Tibial nerve (tissue), 4 donors: ENCODE measurements around the gene PDLIM5.

Experiments
- EP300 ChIP-seq, 2 donors: sonication (generic); formaldehyde crosslinking; IDR thresholded peaks; one replicate each; pipeline ENCODE4 v1.6.1; 2017; ENCODE audit warnings: antibody characterized with exemption in 2 of 2, mild to moderate bottlenecking in 1 of 2
- POLR2A ChIP-seq, 2 donors: fragments of 450-650 bp; IDR thresholded peaks; one replicate each; pipeline ENCODE4 v1.6.1; 2017; ENCODE audit warnings: antibody characterized with exemption in 2 of 2, mild to moderate bottlenecking in 2 of 2, moderate library complexity in 2 of 2
- TF ChIP-seq, protein P1 (sequence below), 5 experiments: fragments of 200-600 bp in 3 of 5; fragments of 450-650 bp in 2 of 5; sonication (generic) in 3 of 5; IDR thresholded peaks; one replicate each; pipeline ENCODE4 v1.5.1; 2016 to 2019; ENCODE audit warnings: antibody characterized with exemption in 5 of 5, mild to moderate bottlenecking in 3 of 5, moderate library complexity in 2 of 5

DNA sequence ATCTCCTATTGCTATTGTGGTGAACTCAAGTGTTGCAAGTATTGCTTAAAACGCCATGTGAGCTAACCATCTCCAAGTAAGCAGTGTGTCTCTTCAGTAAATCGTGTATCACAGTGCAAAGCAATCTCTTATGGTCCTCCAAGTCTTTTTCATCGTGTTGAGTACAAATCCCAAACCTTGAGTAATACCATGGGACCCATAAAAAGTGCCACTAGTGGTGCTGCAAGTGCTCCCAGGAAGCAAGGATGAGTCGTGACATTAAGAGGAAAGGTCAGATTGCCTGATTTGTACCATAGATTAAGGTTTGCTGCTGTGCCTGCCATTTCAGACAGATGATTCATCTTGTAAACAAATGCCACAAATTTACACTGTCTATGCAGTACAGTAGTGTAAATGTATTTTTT lies 239.1 kb downstream of the PDLIM5 start:
- TF ChIP-seq EP300 (IDR thresholded peaks at IDR 0.05) (no peak), POLR2A (IDR thresholded peaks at IDR 0.05) (no peak)
- TF ChIP-seq, protein P1, sequence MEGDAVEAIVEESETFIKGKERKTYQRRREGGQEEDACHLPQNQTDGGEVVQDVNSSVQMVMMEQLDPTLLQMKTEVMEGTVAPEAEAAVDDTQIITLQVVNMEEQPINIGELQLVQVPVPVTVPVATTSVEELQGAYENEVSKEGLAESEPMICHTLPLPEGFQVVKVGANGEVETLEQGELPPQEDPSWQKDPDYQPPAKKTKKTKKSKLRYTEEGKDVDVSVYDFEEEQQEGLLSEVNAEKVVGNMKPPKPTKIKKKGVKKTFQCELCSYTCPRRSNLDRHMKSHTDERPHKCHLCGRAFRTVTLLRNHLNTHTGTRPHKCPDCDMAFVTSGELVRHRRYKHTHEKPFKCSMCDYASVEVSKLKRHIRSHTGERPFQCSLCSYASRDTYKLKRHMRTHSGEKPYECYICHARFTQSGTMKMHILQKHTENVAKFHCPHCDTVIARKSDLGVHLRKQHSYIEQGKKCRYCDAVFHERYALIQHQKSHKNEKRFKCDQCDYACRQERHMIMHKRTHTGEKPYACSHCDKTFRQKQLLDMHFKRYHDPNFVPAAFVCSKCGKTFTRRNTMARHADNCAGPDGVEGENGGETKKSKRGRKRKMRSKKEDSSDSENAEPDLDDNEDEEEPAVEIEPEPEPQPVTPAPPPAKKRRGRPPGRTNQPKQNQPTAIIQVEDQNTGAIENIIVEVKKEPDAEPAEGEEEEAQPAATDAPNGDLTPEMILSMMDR (IDR thresholded peaks at IDR 0.05): no peak
